ELF-1 (cell line): ENCODE measurements around the gene BIRC6.
"Not testable (repeated sequence)": the region's sequence is repeated elsewhere in the genome, so short reads cannot be mapped to it uniquely, and the experiment has no call there.

ENCODE experiments used
- DNase-seq: peaks from one replicate; pipeline ENCODE4 v3.0.0-alpha.2; 2016; ENCODE audit warnings: low read depth, low spot score

BIRC6 gene

DNA sequence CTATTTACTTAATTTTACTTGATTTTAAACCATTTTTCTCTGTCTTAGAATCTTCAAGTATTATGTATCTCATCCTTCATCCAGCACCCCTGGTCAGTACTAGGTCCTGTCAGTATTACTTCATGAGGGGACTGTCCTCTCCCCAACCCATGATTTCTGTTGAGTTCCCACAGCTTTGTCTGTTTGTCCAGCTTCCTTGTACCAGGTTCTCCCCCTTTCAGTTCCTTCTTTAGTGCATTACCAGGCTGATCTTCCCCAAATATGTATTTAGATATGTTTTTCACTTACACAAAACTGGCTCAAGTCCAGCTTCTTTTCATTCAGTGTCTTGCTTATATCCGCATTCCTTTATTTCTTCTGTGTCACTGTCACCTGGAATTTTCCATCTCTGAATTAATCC lies 257.3 kb downstream of the BIRC6 start:
- no peak for DNase-seq

DNA sequence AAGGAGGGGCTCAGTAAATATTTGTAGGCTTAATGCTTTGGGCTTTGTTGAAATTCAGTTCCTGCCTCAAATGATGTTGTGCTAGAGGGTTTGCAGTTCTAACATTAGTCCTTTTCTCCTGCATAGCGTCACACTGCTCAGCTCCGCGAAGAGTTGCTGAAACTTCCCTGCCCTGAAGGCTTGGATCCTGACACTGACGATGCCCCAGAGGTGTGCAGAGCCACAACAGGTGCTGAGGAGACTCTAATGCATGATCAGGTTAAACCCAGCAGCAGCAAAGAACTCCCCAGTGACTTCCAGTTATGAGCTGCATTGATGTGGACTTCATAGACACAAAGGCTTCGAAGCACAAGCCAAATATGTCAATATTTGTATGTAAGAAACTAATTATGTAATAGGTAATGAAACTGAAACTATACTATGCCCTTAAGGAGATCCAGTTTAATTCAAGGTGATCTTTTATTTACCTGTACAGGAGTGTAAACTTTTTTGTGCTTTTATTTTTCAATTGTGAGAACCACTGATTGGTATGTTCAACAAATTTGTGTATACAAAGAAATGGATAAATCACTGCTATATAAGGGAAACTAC lies 260.9 kb downstream of the BIRC6 start:
- no peak for DNase-seq

DNA sequence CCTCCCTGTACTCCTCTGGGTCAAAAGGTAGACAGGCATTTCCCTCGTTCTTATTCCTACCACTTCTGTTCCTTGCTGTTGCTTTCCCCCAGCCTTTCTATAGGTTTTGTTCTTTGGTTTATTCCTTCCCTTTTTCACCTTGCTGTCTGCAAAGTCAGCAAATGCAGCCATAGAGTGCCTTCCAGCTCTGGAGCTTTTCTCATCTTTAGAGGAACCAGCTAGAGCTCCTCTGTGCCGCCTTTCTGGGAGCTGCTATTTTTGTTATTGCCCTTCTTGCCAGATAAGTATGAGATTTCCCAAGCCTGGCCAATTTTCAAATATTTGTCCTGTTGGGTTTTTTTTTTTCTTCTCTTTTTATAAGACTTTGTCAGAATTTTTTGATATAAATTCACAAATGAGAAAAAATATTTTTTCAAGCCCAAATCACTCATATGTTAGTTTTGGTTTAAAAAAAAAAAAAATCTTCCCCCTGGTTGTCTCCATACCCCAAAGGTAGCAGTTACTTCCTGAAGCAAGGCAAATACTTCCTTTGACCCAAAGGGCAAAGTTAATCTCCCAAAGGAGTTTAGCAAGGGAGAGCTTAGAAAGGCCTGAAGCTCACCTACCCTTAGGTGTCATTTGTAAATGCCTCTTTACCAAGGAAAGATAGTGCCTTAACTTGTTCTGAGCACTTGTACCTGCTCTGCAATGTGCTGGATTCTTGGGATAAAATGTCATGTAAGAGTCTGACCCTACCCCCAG lies 265.9 kb downstream of the BIRC6 start:
- DNase-seq: no peak

DNA sequence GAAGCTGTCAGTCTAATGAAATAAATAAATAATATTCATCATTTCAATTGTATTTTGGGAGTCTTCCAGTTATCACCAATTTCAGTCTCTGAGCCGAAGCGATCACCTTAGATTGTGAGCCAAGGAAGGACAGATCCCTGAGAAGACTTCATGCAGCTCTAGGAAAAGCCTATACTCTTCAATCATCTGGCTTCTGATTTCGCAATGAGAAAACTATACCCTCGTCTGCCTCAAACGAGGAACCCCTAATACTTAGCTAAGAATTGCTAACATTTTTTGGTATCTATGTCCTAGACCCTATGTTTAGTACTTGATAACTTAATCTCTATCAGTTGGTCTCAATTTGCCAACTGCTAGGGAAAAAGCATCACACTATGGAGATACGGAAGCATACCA lies 266.5 kb downstream of the BIRC6 start:
- no peak for DNase-seq

DNA sequence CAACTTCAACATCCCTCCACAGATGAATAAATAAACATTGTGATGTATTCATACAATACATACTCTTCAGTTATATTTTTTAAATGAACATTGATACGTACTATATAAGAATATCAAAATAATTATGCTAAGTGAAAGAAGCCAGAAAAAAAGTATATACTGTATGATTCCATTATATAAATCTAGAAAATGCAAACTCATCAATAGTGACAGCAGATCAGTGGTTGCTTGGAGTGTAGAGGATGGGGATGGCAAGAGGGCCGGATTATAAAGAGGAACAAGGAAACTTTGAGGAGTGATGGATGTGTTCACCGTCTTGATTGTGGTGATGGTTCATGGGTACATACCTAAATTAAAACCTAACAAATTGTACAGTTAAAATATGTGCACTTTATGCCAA lies 268.0 kb downstream of the BIRC6 start:
- no peak for DNase-seq

DNA sequence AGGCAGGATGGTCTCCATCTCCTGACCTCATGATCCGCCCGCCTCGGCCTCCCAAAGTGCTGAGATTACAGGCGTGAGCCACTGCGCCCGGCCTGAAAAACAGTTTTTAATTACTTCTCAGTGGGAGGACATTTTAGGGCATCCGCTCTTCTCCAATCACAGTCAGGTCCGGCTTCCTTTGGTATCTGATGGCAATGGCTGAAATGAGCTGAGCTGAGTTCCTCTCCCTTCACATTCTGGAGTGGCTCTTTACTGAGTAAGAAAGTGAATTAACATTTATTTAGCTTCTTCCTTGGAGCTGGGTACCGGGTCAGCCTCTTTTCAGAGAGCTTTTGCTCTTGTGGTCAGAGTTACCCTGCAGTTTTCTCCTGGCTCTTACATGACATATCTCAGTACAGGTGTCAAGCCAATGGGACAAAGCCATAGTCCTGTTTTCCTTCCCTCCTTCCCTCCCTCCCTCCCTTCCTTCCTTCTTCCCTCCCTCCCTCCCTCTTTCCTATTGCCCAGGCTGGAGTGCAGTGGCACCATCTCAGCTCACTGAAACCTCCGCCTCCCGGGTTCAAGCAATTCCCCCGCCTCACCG lies 269.9 kb downstream of the BIRC6 start:
- peak; percentile 39 for DNase-seq

DNA sequence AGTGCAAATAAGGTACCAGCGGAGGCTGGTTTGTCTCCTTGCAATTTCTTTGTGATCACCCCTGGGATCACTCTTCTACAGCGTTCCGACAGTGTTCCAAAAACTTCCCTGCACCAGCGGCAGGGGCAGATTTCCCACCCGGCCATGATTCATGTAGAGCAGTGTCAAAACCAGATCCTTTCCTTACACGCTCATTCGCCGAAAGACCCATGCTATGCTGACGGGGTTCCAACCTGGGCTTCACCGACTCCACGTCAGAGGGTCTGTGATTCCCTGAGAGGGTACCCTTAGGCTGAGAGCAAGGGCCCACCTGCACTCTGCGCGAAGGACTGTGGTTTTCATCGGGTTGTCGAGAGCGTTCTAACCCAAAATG lies 270.6 kb downstream of the BIRC6 start:
- no peak for DNase-seq

DNA sequence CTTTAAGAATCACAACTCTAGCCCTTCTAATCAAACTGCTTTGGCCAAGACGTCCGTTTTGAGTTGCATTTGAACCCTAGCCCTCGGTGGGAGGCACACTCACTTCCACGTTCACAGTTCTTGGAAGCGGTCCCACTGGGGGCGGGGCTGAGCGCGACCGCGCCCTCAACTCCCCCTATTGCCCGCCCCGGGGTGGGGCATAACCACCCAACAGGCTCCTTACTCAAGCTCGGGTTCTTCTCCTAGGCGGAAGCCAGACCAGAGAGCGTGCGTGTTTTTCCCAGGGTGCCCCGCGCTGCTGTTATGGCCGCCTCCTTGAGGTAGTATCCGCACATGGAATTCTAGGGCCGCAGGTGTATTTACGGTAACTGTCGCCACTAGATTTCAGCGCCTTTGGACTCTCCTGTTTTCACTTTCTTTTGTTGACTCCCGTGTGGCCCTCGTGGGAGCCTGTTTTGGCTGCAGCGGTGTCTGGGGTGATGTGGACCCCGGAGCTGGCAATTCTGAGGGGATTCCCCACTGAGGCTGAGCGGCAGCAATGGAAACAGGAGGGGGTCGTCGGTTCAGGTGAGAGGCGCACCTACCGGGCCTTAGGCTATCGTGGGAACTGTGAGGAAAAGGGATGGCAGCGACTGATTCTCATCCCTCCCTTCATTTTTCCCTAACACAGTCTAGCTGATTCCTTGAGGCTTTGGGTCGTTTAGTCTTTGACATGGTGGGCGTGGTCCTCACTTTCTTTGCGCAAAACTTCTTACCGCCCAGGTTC lies 271.2 kb downstream of the BIRC6 start, which contains the start of gene TTC27:
TTC27 (plus strand) TSS at position 237 of the 766 bp plus-strand sequence; CDS start at position 480, 243 bp downstream.
- DNase-seq: peak; percentile 97

DNA sequence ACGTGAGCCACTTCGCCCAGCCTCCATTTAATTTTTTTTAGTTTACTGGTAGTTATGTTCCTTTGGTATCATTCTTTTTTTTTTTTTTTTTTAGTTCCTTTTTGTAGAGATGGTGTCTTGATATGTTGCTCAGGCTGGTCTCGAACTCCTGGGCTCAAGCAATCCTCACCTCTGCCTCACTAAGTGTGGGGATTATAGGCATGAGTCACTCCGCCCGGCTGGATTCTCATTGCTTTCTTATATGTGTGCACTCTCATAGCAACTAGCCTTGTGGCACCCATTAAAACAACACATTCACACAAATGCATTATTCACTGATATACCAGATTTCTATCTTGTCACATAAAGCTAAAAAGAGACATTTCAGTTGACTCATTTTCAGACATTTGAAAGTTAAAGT lies 275.3 kb downstream of the BIRC6 start:
- DNase-seq: no peak

DNA sequence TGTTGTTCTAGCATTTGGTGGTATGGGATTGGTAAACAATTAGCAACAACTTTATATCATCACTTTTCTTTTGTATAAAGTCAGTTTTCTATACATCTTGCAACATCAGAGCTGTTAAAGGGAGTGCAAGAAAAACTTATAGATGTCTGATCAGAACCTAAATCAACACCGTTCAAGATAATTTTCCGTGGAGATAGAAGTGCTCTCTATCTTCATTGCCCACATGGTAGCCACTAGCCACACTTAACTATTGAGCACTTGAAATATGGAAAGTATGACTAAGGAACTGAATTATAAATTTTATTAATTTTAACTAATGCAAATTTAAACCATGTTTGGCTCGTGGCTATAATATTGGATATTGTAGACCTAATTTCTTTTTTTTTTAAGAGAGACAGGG lies 276.2 kb downstream of the BIRC6 start:
- DNase-seq: no peak

DNA sequence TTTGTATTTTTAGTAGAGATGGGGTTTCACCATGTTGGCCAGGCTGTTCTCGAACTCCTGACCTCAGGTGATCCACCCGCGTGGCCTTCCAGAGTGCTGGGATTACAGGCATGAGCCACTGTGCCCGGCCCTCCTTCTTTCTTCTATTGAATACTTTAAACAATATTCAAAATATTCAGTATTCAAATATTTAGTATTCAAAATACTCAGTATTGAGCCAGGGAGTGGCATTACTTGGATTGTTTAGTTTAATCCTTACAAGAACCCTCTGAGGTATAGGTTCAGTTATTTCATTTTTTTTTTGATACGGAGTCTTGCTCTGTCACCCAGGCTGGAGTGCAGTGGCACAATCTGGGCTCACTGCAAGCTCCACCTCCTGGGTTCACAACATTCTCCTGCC lies 281.7 kb downstream of the BIRC6 start:
- not testable (repeated sequence) for DNase-seq

DNA sequence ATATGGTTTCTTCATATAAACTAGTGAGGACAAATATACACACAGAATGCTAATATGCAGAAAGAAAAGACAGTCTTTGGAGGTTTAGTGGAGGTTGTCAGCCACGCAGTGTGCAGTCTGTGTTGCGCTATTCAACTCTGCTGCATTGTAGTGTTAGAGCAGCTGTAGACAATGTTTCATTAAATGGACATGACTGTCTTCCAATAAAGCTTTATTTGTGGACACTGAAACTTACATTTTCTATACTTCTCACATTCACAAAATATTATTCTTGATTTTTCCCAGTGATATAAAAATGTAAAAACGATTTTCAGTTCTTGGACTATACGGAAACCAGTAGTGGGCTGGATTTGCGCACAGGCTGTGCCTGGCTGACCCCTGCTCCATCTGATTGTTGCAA lies 284.4 kb downstream of the BIRC6 start:
- DNase-seq: no peak

DNA sequence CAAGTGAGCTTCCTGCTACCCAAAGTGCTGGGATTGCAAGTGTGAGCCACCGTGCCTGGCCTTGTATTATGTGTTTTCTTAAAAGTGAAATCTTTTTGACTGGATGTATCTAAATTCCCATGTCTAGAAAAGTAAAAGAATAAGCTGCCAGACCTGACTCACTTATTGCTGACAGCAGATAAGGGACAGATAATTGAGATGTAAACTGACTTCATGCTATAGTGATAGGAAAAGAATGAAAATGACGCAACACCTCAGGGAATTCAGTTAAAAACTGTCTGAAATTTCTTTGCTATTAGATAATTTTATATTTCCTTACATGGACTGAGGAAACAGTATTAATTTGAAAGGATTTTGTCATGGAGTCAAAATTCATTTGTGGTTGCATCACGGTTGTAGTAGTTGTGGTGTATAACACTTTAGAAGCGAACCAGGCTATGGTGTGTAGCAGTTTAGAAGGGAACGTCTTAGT lies 290.4 kb downstream of the BIRC6 start:
- no peak for DNase-seq

DNA sequence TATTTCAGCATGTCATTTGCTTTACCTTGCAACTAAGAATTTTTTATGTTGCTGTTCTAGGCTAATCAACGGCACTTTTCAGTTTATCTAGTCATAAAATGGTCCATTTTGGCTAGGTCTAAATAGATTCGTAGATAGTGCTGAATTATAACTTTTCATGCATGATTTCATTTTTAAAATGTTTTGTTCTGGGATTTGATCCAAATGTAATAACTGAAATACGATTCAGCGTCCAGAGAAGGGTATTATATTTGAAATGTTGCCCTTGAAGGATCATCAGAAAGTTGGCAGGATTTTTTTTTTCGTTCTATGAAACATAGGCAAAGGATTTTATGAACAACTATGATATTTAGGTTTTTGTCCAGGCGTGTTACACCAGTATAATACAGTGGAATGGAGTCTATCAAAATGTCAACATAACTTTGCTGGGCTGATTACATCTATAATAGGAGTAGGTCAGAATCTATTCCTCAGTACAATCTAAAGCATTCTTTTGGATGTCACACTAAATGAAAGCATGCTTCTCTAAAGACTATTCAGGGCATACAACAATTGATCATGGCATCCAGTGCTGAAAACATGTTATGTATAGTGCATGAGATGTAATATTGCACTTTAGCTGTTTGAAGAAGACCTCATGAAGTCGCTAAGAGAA lies 295.9 kb downstream of the BIRC6 start:
- DNase-seq: no peak

DNA sequence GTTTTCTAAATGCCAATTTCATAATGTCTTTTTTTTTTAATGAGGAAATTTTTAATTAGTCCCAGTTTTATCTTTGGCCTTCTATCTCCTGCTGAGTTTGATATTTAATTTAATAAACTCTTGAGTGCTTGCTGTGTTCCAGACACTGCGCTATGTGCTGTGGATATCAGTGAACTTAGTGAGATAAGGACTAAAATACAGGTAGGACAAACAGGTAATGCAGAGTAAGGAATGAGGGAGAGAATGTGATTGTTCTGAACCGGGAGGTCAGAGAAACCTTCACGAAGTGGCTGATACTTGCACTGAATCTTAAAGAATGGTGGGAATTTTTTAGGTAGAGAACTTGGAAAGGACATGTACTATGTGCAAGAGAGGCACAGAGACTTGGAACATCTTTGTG lies 299.2 kb downstream of the BIRC6 start:
- no peak for DNase-seq

DNA sequence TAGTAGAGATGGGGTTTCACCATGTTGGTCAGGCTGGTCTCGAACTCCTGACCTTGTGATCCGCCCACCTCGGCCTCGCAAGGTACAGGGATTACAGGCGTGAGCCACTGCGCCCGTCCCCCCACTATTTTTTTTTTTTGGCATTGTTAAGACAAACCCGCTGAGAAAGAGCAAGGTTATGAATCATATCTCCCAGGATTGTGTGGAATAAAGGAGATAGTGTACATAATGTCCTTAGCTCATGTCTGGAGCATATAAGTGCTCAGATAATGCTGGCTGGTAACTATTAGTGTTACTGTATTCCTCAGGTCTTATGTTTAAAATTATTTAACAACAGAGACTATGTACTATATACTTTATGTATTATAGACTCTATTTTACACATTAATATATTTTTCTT lies 307.0 kb downstream of the BIRC6 start:
- no peak for DNase-seq

DNA sequence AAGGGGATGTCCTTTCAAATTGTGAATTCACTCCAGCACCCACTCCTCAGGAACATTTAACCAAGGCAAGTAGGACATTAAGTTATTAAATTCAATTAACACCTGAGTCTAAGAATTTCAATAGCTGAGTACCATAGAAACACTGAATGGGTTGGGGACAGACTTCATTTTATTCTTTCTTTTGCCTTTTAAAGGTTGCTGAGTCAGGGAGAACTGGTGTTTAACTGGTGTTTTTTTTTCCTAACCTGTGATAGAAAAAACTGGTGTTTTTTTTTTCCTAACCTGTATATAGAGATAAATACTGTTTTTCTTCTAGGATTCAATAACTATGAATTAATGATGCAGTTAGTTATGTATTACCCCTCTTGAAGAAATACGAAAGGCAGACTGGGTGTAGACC lies 309.9 kb downstream of the BIRC6 start:
- DNase-seq: no peak

DNA sequence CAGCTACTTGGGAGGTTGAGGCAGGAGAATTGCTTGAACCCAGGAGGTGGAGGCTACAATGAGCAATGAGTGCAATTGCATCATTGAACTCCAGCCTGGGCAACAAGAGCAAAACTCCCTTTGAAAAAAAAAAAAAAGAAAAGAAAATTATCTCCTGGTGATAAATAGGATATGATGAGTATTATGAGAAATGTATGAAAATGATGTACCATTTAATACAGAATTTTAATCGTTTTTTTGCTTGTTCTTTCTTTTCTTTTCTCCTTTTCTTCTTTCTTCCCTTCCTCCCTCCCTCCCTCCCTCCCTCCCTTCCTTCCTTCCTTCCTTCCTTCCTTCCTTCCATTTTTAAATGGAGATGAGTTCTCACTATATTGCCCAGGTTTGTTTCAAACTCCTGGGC lies 311.4 kb downstream of the BIRC6 start:
- DNase-seq: no peak
